Measurements from ENCODE around the gene SEZ6L. TPM values are rescaled to one million over a fixed set of nuclear protein-coding genes. Genes with fewer than 3 reads are reported as not detected.

The SEZ6L gene
- total RNA-seq, result not detected in 2 replicates

DNA sequence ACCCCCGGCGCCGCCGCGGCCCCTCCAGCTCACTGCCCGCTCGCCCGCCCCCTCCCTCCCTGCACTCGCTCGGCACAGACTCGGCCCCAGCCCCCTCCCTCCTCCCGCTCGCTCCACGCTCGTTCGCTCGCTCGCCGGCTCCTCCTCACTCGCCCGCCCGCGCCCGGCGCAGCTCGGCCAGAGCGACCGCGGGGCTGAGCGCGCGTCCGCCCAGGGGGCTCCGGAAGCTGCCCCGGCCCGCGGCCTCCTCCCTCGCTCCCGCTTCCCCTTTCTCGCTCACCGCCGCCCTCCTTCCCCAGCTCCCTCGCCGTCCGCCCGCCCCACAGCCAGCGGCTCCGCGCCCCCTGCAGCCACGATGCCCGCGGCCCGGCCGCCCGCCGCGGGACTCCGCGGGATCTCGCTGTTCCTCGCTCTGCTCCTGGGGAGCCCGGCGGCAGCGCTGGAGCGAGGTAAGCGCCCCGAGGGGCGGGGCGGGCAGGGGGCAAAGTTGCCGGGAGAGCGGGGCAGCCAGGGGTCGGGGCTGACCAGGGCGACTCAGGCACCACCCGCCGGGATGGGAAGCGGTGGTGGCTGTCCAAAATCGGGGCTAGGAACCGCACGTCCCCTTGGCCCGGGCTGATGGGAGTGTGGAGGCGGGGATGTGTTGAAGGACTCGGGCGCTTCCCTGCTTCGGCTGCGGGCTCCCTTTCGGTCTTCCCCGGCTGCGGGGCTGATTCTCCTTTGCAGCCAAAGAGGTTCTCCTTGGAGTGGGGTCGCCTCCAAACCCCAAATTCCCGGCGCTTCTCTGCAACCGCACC is at the start of gene SEZ6L:
TSS of gene SEZ6L (plus strand) at position 148 of the 797 bp plus-strand sequence. CDS start at position 356, 208 bp downstream.

DNA sequence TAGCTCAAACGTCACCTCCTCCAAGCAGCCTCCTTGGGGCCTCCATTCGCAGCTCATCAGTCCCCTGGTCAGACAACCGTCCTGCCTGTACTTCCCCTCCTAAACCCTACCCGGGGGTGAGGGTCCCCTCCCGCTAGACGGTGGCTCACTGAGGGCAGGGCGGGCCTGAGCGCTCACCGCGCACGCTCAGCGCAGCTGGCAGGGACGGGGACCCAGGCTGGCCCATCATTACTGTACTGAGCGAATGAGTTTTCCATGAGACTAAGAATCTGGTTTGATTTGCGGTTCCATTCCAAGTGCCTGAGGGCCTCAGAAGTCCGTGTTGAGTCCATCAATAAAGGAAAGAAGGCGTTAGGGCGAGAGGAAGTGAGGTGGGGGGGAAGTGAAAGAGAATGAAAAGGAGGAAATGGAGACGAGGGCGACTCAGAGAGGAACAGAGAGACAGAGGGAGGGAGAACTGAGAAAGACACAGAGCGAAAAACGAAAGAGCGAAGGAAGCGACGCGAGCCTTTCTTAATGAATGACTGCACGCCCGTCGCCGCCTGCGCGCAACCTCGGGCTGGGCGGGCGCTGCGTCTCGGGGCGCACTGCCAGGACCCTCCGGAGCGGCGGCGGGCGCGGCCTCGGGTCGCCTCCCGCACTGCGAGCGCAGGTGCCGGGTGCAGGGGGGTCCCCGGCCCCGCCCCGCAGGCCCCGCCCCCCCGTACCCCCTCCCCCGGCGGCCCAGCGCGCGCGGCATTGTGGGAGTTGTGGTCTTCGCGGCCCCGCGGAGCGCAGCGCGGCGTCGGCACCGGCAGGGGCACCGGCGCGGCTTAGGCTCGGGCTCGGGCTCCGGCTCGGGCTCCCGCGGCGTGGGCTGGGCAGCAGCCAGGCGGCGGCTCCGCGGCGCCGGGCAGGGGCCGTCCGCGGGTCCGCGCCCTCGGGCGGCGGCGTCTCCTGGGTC is 259.5 kb downstream of the SEZ6L start, which contains the start of gene ASPHD2:
TSS of gene ASPHD2 (plus strand) at position 746 of the 943 bp plus-strand sequence. CDS start 4,356 bp downstream, outside the sequence.

Small RNAs within 50 kb of the gene (small RNA-seq; reads per million reads assigned to genes)
- not detected for gene RNA5SP495

Data from thoracic aorta endothelial cell (primary cell).